PC-3 (cell line): ENCODE measurements around the gene GDAP2. TPM values are rescaled to one million over a fixed set of nuclear protein-coding genes. Genes with fewer than 3 reads are reported as not detected.

Experiments used
- ATAC-seq: fragments of 200-7000 bp; cut with Tn5 transposase; 2 replicates; pipeline ENCODE4 v1.9.1; 2020; ENCODE audit warnings: mild to moderate bottlenecking, moderate library complexity
- BruUV-seq: library from RNA; stranded (reverse); fragments of 400-500 nt; replicated peaks from 2 replicates; lab custom pipeline; 2021; lab: Mats Ljungman, UMichigan
- CTCF ChIA-PET: fragments of 300-600 bp; sonication (Branson Sonifier 250); formaldehyde crosslinking; loops from one replicate; lab custom pipeline; 2022; ENCODE audit warnings: antibody characterized with exemption; lab: Charles Lee
- POLR2A ChIA-PET: fragments of 300-600 bp; sonication (Branson Sonifier 250); formaldehyde crosslinking; loops from one replicate; lab custom pipeline; 2022; ENCODE audit warnings: antibody characterized with exemption; ENCODE audit not compliant: unreplicated experiment; lab: Charles Lee
- DNase-seq: peaks from one replicate; pipeline ENCODE4 v3.0.0-alpha.2; 2015
- H2AFZ ChIP-seq: fragments of 300-600 bp; sonication (generic); 2 replicates; pipeline ENCODE4 v1.6.0; 2016; ENCODE audit warnings: antibody characterized with exemption, low read length
- H3F3A ChIP-seq: fragments of 300-600 bp; sonication (generic); one replicate; pipeline ENCODE4 v1.6.0; 2017; ENCODE audit warnings: antibody characterized with exemption, low read length, control low read depth, mild to moderate bottlenecking; ENCODE audit not compliant: unreplicated experiment
- H3K27ac ChIP-seq: fragments of 300-600 bp; sonication (generic); 2 replicates; pipeline ENCODE4 v1.5.1; 2016; ENCODE audit warnings: mild to moderate bottlenecking, low read length
- H3K27me3 ChIP-seq: fragments of 300-600 bp; sonication (generic); 2 replicates; pipeline ENCODE4 v1.6.1; 2016; ENCODE audit warnings: low read length, mixed read lengths
- H3K36me3 ChIP-seq: fragments of 300-600 bp; sonication (generic); 2 replicates; pipeline ENCODE4 v1.6.1; 2016; ENCODE audit warnings: low read depth, mixed run types, low read length, mixed read lengths
- H3K4me1 ChIP-seq: fragments of 300-600 bp; sonication (generic); 2 replicates; pipeline ENCODE4 v1.5.1; 2016; ENCODE audit warnings: low read length; ENCODE audit not compliant: insufficient read depth
- H3K4me2 ChIP-seq: fragments of 300-600 bp; sonication (generic); 2 replicates; pipeline ENCODE4 v1.6.0; 2016; ENCODE audit warnings: low read length
- H3K4me3 ChIP-seq: fragments of 300-600 bp; sonication (generic); 2 replicates; pipeline ENCODE4 v1.5.1; 2016; ENCODE audit warnings: mild to moderate bottlenecking, low read length, mixed read lengths
- H3K79me2 ChIP-seq: fragments of 300-600 bp; sonication (generic); 2 replicates; pipeline ENCODE4 v1.6.1; 2017; ENCODE audit warnings: low read length, mixed read lengths
- H3K9ac ChIP-seq: fragments of 300-600 bp; sonication (generic); 2 replicates; pipeline ENCODE4 v1.6.0; 2016; ENCODE audit warnings: mild to moderate bottlenecking, low read length
- H3K9me2 ChIP-seq: fragments of 300-600 bp; sonication (generic); replicated peaks from 2 replicates; pipeline ENCODE4 v1.6.1; 2016; ENCODE audit warnings: mixed run types, low read length, mixed read lengths
- H3K9me3 ChIP-seq: fragments of 300-600 bp; sonication (generic); 2 replicates; pipeline ENCODE4 v1.6.1; 2016; ENCODE audit warnings: low read length, mixed read lengths
- H4K20me1 ChIP-seq: fragments of 300-600 bp; sonication (generic); 2 replicates; pipeline ENCODE4 v1.6.1; 2016; ENCODE audit warnings: low read length, mixed read lengths
- EZH2 ChIP-seq: fragments of 300-600 bp; sonication (generic); IDR thresholded peaks from one replicate; pipeline ENCODE4 v1.6.1; 2017; ENCODE audit warnings: antibody characterized with exemption, mild to moderate bottlenecking, low read length; ENCODE audit not compliant: unreplicated experiment
- EZH2phosphoT487 ChIP-seq: fragments of 300-600 bp; sonication (generic); IDR thresholded peaks from 2 replicates; pipeline ENCODE4 v1.6.1; 2018; ENCODE audit warnings: mild to moderate bottlenecking, antibody characterized with exemption, low read length, borderline replicate concordance
- intact Hi-C: fragments of 100-400 bp; cut with micrococcal nuclease; formaldehyde crosslinking; loops from 2 replicates; pipeline ENCODE4 v1.9.0; 2023
- total RNA-seq: library from RNA; depleted of rRNA; stranded (reverse); fragments of >200 nt; gene quantifications from 2 replicates; pipeline ENCODE4 v1.2.3, GENCODE V29; 2014
- TF ChIP-seq, protein P1 (sequence below): fragments of 300-600 bp; sonication (generic); conservative IDR thresholded peaks from 2 replicates; pipeline ENCODE4 v1.5.1; 2017; ENCODE audit warnings: antibody characterized with exemption, low read depth, mild to moderate bottlenecking, low read length

Gene GDAP2
- total RNA-seq, 1 experiment from 2014 or later = 20.7 TPM

DNA sequence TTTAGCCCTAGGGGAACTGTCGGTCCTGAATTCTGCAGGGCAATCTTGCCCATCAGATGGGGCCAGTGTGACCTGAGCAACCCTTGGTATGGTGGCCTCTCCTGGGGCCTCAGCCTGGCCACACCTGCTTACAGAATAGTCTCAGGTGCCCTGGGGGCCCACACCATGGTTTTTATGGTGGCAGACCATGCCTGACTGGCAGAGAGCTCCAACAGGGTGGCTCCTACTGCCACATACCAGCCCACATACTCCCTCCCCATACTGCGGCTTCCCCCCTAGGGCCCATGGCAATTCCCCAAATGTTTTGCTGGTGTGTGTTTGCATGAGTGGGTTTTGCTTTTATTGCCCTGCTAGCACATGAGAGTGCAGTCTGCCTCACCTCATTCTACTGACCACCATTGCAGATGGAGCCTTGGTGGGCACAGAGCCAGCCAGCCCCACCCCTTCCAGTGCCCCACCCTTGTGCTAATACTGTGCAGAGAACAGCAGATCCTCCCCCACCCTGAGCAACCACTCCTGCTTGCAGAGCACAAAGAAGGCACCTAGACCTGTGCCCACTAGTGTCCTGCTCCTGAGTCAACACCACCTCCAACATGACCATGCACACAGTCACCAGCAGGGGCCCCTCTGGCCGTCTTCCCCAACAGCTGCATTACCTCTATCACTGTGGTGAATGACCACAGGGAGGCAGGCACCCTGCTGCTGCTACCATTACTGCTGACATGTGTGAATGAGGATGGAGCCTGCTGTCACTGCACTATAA lies 86.8 kb downstream of the GDAP2 start:
- ATAC-seq = peak; percentile 63
- no peaks in the 10 kb centered on the region for H3K27me3 ChIP-seq

DNA sequence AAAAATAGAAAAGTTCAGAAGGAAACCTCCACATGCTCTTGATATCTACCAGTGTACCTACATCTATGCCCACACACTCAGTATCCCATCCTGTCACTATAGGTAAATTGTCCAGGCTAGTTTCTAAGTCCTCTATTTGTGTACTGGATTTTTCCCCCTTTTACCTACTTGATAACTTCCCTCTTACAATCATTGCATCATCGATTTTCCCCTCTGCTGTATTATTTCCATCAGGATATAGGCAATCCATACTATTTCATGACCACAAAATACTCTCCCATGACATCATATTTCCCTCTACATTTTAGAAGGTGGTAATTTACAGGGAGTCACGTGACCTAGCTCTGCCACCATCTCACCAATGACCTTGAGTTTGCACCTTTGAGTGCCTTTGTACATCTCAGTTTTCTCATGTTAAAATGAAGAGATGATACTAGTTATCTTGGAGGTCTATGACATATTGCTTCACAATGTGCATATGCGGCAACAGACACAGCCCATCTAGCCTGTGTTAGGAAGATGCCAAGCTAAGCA lies 88.2 kb downstream of the GDAP2 start:
- Histone ChIP-seq H3K9ac (no peak overlapping the region), H3K4me3 (no peak overlapping the region), H3F3A (no peaks in the 10 kb centered on the region), H3K9me3 (no peaks in the 10 kb centered on the region), H3K4me2 (no peak overlapping the region), H3K36me3 (peaks cover 7% of the 10 kb centered on the region; the same call in 1 of the 2 replicates), H3K9me2 (no peaks in the 10 kb centered on the region), H3K27me3 (no peaks in the 10 kb centered on the region), H3K4me1 (peaks cover 42% of the 10 kb centered on the region), H4K20me1 (no peaks in the 10 kb centered on the region), H3K27ac (no peak overlapping the region), H2AFZ (no peak overlapping the region), H3K79me2 (no peaks in the 10 kb centered on the region)
- BruUV-seq = no TSS peak
- no peak for DNase-seq
- ChIA-PET CTCF (no interaction called here), POLR2A (no interaction called here)
- no peak for ATAC-seq
- intact Hi-C loops = no loop called here
- TF ChIP-seq EZH2 (no peak), EZH2phosphoT487 (no peak)
- TF ChIP-seq, protein P1, sequence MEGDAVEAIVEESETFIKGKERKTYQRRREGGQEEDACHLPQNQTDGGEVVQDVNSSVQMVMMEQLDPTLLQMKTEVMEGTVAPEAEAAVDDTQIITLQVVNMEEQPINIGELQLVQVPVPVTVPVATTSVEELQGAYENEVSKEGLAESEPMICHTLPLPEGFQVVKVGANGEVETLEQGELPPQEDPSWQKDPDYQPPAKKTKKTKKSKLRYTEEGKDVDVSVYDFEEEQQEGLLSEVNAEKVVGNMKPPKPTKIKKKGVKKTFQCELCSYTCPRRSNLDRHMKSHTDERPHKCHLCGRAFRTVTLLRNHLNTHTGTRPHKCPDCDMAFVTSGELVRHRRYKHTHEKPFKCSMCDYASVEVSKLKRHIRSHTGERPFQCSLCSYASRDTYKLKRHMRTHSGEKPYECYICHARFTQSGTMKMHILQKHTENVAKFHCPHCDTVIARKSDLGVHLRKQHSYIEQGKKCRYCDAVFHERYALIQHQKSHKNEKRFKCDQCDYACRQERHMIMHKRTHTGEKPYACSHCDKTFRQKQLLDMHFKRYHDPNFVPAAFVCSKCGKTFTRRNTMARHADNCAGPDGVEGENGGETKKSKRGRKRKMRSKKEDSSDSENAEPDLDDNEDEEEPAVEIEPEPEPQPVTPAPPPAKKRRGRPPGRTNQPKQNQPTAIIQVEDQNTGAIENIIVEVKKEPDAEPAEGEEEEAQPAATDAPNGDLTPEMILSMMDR = no peak

More for the DNA sequence above, 86.8 kb downstream of the GDAP2 start:
- peak; percentile 84 for DNase-seq
- no peaks in the 10 kb centered on the region for H3F3A ChIP-seq
- BruUV-seq = no TSS peak
- CTCF ChIA-PET = no interaction called here
- H3K9ac ChIP-seq = no peak overlapping the region
- H3K9me3 ChIP-seq = no peaks in the 10 kb centered on the region
- H3K4me3 ChIP-seq = no peak overlapping the region
- no peaks in the 10 kb centered on the region for H3K9me2 ChIP-seq
- H2AFZ ChIP-seq = no peak overlapping the region
- intact Hi-C loops = loop anchor here (2.0 kb wide), 2 partner anchors 16 to 84 kb away; no protein-coding TSS in a partner anchor
- POLR2A ChIA-PET = no interaction called here
- peak overlapping the region; percentile 51 for H3K27ac ChIP-seq
- peaks cover 7% of the 10 kb centered on the region; the same call in 1 of the 2 replicates for H3K36me3 ChIP-seq
- peak overlapping the region; percentile 11; the same call in 1 of the 2 replicates for H3K4me2 ChIP-seq
- H3K79me2 ChIP-seq = no peaks in the 10 kb centered on the region
- H4K20me1 ChIP-seq = no peaks in the 10 kb centered on the region
- peaks cover 40% of the 10 kb centered on the region for H3K4me1 ChIP-seq
- TF ChIP-seq EZH2phosphoT487 (no peak), EZH2 (no peak)
- TF ChIP-seq, protein P1 = peak; percentile 53

DNA sequence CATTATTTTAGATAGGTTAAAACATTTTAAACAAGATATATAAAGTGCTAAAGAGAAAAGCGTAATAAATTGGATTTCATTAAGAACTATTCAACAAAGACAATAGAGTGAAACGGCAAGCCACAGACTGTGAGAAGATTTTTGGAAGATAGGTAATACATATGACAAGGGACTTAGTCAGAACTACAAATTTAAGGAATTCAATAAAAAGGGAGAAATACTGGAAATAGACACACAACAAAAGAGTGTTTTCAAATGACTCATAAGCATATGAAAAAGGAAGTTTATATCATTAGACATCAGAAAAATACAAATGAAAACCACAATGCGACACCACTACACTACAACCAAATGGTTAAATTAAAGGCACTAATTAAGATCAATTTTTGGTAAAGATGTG lies 90.5 kb downstream of the GDAP2 start:
- Histone ChIP-seq H4K20me1 (no peaks in the 10 kb centered on the region), H3K27ac (peak overlapping the region; percentile 87), H3K9me3 (no peaks in the 10 kb centered on the region), H3K9ac (peak overlapping the region; percentile 65), H3K4me1 (peaks cover 44% of the 10 kb centered on the region), H3F3A (no peaks in the 10 kb centered on the region), H3K27me3 (no peaks in the 10 kb centered on the region), H3K4me3 (no peak overlapping the region), H3K9me2 (no peaks in the 10 kb centered on the region), H3K4me2 (peak overlapping the region; percentile 65), H2AFZ (no peak overlapping the region), H3K79me2 (no peaks in the 10 kb centered on the region), H3K36me3 (no peaks in the 10 kb centered on the region)
- ATAC-seq (peak; percentile 68), DNase-seq (peak; percentile 85)
- intact Hi-C loops = loop anchor here (1.0 kb wide), 2 partner anchors 18 to 56 kb away; no protein-coding TSS in a partner anchor
- TF ChIP-seq EZH2phosphoT487 = no peak
- no peak for TF ChIP-seq EZH2
- TF ChIP-seq, protein P1 = no peak
- ChIA-PET CTCF (no interaction called here), POLR2A (no interaction called here)
- BruUV-seq = no TSS peak
